Glomerular visceral epithelial cell (primary cell): ENCODE measurements around the gene RNF212.
"Not testable (repeated sequence)": the region's sequence is repeated elsewhere in the genome, so short reads cannot be mapped to it uniquely, and the experiment has no call there.

Source experiments
- DNase-seq: peaks from one replicate; pipeline ENCODE4 v3.0.0-alpha.2; 2016; ENCODE audit errors: extremely low spot score

RNF212 gene

GRCh38 chr4:1065732-1066131, 47.6 kb downstream of the RNF212 start:
- no peak for DNase-seq

- DNase-seq: no peak
Observed at GRCh38 chr4:1062419-1062818, 50.9 kb downstream of the RNF212 start.

GRCh38 chr4:1061760-1062159, 51.6 kb downstream of the RNF212 start:
- DNase-seq: no peak

- no peak for DNase-seq
Observed at GRCh38 chr4:1061056-1061700, 52.2 kb downstream of the RNF212 start.

- DNase-seq: no peak
Observed at GRCh38 chr4:1060621-1061020, 52.7 kb downstream of the RNF212 start.

- DNase-seq: no peak
Observed at GRCh38 chr4:1060121-1060520, 53.2 kb downstream of the RNF212 start.

GRCh38 chr4:1058997-1059665, 54.2 kb downstream of the RNF212 start:
- no peak for DNase-seq

- DNase-seq: no peak
Observed at GRCh38 chr4:1058198-1058996, 55.0 kb downstream of the RNF212 start.

- DNase-seq: no peak
Observed at GRCh38 chr4:1057403-1057745, 56.0 kb downstream of the RNF212 start.

GRCh38 chr4:1056671-1057402, 56.5 kb downstream of the RNF212 start:
- DNase-seq: no peak

DNA sequence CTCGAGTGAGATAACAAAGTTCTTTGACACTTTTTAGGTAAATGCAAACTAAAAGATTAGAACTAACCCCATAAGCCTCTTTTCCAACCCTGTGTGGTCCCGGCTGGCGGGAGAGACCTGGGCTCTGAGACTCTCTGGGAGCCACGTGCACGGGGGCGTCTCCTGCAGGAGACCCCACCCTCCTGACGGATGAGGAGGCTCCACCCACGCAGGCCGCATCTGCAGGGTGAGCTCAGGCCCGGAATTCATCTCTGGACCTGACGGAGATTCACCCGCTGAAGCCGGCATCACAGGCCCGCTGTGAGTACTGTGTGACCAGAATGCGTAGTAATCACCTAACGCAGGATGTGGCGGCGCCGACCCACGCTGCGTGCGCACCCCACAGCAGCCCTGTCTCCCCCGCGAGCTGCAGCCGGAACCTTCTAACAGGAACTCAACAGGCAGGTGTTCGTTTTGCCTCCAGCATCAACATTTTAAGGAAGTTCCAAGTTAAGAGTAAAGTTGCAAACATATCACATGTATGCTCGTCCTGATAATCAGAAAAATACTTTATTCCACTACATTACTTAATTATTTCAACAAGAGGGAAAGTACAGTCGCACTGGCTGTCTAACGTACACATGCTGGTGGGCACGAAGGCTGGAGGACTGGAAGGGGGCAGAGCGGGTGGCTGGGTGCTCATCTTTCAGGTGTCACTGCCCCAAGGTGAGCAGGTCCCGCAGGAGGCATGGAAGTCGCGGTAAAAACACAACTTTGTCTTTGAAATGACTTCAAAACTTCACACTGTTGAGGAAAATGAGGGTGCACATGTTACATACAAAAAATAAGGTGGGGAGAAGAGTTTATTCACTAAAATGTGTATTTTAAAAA, 57.4 kb downstream of the RNF212 start:
- no peak for DNase-seq

GRCh38 chr4:1055243-1055701, 58.1 kb downstream of the RNF212 start:
- DNase-seq: not testable (repeated sequence)

- not testable (repeated sequence) for DNase-seq
Observed at GRCh38 chr4:1054696-1055242, 58.6 kb downstream of the RNF212 start.

DNA sequence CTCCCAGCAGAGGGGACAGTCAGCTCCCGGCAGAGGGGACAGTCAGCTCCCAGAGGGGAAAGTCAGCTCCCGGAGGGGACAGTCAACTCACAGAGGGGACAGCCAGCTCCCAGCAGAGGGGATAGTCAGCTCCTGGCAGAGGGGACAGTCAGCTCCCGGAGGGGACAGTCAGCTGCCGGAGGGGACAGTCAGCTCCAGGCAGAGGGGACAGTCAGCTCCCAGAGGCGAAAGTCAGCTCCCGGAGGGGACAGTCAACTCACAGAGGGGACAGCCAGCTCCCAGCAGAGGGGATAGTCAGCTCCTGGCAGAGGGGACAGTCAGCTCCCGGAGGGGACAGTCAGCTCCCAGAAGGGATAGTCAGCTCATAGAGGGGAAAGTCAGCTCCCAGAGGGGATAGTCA, 59.5 kb downstream of the RNF212 start:
- DNase-seq: not testable (repeated sequence)

DNA sequence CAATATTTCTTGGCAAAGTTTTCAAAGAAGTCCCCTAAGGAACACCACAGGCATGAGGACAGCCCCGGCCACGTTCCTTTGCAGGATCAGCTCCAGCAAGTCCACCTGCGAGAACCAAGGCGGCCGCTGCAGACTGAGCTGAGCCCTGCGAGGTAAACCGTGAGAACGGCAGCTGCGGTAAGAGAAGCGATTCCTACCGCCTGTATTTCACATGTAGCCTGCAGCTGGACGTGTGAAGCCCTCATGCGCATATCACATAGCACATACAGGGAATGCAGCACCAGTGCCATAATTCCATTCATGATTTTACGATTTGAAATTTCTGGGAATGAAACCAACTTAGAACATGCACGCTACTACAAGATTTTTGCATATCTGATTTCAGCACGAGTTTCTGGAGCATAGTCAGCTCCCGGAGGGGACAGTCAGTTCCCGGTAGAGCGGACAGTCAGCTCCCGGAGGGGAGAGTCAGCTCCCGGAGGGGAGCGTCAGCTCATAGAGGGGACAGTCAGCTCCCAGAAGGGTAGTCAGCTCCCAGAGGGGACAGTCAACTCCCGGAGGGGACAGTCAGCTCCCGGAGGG, 60.2 kb downstream of the RNF212 start:
- DNase-seq: no peak

GRCh38 chr4:1052231-1052671, 61.1 kb downstream of the RNF212 start:
- DNase-seq: no peak

GRCh38 chr4:1051472-1051871, 61.9 kb downstream of the RNF212 start:
- no peak for DNase-seq

DNA sequence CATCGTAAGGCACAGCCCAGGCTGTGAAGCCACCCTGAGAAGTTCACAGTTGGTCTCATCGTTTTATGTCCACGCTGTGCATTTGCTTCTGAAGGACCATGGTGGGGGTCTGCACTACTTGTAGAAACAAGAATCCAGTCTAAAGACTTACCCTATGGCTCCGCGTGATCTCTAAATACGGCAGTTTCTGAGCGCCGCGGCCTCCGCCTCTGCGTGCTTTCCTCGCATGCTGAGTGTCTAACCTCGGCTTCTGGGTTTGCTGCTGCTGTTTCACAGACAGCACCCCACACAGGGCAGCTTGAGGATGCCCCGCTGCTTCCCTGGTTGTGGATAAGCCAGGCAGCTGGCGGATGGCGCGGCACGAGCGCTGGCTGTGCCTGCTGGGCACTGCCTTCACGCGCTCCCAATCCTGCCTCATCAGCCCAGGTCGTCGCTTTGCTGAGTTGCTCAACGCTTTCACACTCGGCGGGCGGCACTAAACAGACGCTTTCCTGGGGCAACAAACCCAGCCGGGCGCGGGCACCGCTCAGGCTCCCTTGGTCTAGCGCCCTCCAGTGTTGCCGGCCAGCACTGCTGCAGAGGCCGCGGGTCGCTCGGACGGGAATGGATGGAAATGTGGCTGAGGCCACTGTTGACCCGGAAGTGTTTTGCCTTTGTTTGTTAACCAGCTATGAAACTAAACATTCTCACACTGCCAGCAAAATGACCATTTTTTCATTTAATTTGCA, 62.7 kb downstream of the RNF212 start:
- DNase-seq: no peak

GRCh38 chr4:1049591-1049905, 63.8 kb downstream of the RNF212 start:
- no peak for DNase-seq
